ENCODE data around the gene NMT1. TPM values are rescaled to one million over a fixed set of nuclear protein-coding genes. Genes with fewer than 3 reads are reported as not detected.

The NMT1 gene
- total and polyA plus RNA-seq, 2 experiments from 2014 or later: 95.6 to 298 TPM

- no peak for DNase-seq (ENCODE audit: low spot score)
- Mint-ChIP-seq H3K36me3 (ENCODE audit: low read depth) (no peaks in the 10 kb centered on the region), H3K27me3 (ENCODE audit: insufficient read depth, low read depth, poor library complexity) (peaks cover 18% of the 10 kb centered on the region), H3K9me3 (no peaks in the 10 kb centered on the region), H3K4me3 (no peak overlapping the region), H3K4me1 (peaks cover 11% of the 10 kb centered on the region; the same call in 2 of the 3 replicates), H3K27ac (no peak overlapping the region)
- Histone ChIP-seq H2AFZ (no peak overlapping the region), H4K20me1 (replicated peaks; ENCODE audit: insufficient read depth) (no peaks in the 10 kb centered on the region; the same call in 1 of the 2 replicates), H3K27me3 (ENCODE audit: insufficient read depth) (no peaks in the 10 kb centered on the region), H3K27ac (ENCODE audit: low read depth) (no peak overlapping the region), H3F3A (replicated peaks; ENCODE audit: low read depth) (0 out of 2 replicates have a peak, but pooled peaks cover 4% of the 10 kb centered on the region), H3K79me2 (replicated peaks; ENCODE audit: insufficient read depth) (0 out of 2 replicates have a peak, but pooled peaks cover 2% of the 10 kb centered on the region), H3K9me2 (ENCODE audit: insufficient read depth) (no peaks in the 10 kb centered on the region), H3K4me3 (no peak overlapping the region), H3K4me1 (ENCODE audit: insufficient read depth) (no peaks in the 10 kb centered on the region), H3K4me2 (no peak overlapping the region), H3K36me3 (ENCODE audit: insufficient read depth) (no peaks in the 10 kb centered on the region)
- TF ChIP-seq ETS1 (IDR thresholded peaks at IDR 0.05): no peak
- TF ChIP-seq ZNF462 (CRISPR knock-in tag; IDR thresholded peaks at IDR 0.05): no peak
- no peak for TF ChIP-seq CTCF (conservative IDR thresholded peaks at IDR 0.05; ENCODE audit: low read depth in 2 of 2)
- no peak for TF ChIP-seq JUNB (IDR thresholded peaks at IDR 0.05; ENCODE audit: unreplicated experiment)
- TF ChIP-seq REST (IDR thresholded peaks at IDR 0.05; ENCODE audit: unreplicated experiment): no peak
- no peak for TF ChIP-seq STAT1 (IDR thresholded peaks at IDR 0.05; ENCODE audit: unreplicated experiment)
- no peak for TF ChIP-seq POLR2AphosphoS5 (IDR thresholded peaks at IDR 0.05; ENCODE audit: low read depth)
- no peak for TF ChIP-seq NANOG (IDR thresholded peaks at IDR 0.05; ENCODE audit: borderline replicate concordance)
- no peak for TF ChIP-seq EZH2 (IDR thresholded peaks at IDR 0.05; ENCODE audit: low read depth, unreplicated experiment)
- no peak for TF ChIP-seq CREB1 (CRISPR knock-in tag; IDR thresholded peaks at IDR 0.05; ENCODE audit: low read depth)
- TF ChIP-seq EZH2phosphoT487 (IDR thresholded peaks at IDR 0.05; ENCODE audit: unreplicated experiment): no peak
- no peak for TF ChIP-seq ZNF331 (CRISPR knock-in tag; IDR thresholded peaks at IDR 0.05; ENCODE audit: low read depth)
- no peak for ATAC-seq
Observed at GRCh38 chr17:45123076-45123770, 62.1 kb downstream of the NMT1 start.
